Vagina (tissue), 2 donors: Measurements from ENCODE around the gene MMP7.

Experiments used
- CTCF ChIP-seq, 3 experiments: fragments of 450-650 bp in 2 of 3; fragments of 200-600 bp in 1 of 3; sonication (generic) in 1 of 3; IDR thresholded peaks; one replicate each; pipeline ENCODE4 v1.5.1; 2017 to 2019; ENCODE audit warnings: antibody characterized with exemption in 3 of 3, mild to moderate bottlenecking in 2 of 3, moderate library complexity in 2 of 3
- POLR2A ChIP-seq, 2 donors: fragments of 450-650 bp; IDR thresholded peaks; one replicate each; pipeline ENCODE4 v1.6.1; 2017; ENCODE audit warnings: antibody characterized with exemption in 2 of 2, mild to moderate bottlenecking in 2 of 2, moderate library complexity in 2 of 2

- TF ChIP-seq CTCF (IDR thresholded peaks at IDR 0.05) (no peak), POLR2A (IDR thresholded peaks at IDR 0.05) (no peak)
Observed at GRCh38 chr11:102527684-102528083, 2.9 kb downstream of the MMP7 start.
